ENCODE results near the gene COX6A1.

COX6A1 gene

DNA sequence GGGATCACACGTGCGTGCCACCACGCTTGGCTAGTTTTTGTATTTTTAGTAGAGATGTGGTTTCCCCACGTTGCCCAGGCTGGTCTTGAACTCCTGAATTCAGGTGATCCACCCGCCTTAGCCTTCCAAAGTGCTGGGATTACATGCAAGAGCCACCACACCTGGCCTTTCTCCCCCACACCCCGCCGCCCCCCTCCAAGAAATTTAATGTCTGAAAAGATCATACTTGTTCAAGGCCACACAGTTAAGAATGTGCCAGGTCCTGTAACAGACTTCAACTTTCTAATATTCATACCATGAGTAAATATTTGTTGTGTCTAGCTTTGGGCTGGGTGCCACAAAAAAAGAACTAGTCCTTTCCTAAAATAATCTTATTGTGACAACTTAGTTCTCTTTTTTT lies 17.4 kb downstream of the COX6A1 start:
- Histone ChIP-seq H3K36me3 (ENCODE audit: insufficient read depth, low read length) (peaks cover 46% of the 10 kb centered on the region), H3K9ac (ENCODE audit: low read depth, low read length) (no peak overlapping the region), H3K4me1 (ENCODE audit: control insufficient read depth, insufficient read depth, low read length) (no peaks in the 10 kb centered on the region), H3K9me3 (replicated peaks; ENCODE audit: low read length) (no peaks in the 10 kb centered on the region), H3K27me3 (ENCODE audit: control insufficient read depth, insufficient read depth, low read length) (no peaks in the 10 kb centered on the region), H3K4me2 (ENCODE audit: low read length) (no peak overlapping the region), H3K4me3 (ENCODE audit: low read length) (no peak overlapping the region)

DNA sequence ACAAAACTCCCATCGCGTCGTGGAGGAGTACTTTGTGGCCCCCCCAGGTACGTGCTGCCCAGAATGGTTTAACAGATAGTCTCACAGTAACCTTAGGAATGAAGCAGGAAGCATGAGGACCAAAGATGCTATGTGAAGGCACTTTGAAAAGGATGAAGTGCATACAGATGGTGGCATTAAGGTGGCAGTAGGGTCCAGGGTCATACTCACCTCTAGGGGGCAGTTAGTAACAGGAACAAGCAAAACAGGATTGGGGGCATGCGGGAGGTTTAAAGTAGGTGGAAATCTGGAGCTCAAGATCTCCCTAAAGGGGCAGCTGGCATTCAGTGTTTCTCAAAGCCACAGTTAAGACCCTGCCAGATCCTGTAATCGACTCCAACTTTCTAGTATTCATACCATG lies 19.2 kb downstream of the COX6A1 start:
- Histone ChIP-seq H3K4me3 (ENCODE audit: low read length) (no peak overlapping the region), H3K9me3 (replicated peaks; ENCODE audit: low read length) (no peaks in the 10 kb centered on the region), H3K4me2 (ENCODE audit: low read length) (no peak overlapping the region), H3K36me3 (ENCODE audit: insufficient read depth, low read length) (peaks cover 58% of the 10 kb centered on the region), H3K9ac (ENCODE audit: low read depth, low read length) (no peak overlapping the region), H3K4me1 (ENCODE audit: control insufficient read depth, insufficient read depth, low read length) (no peaks in the 10 kb centered on the region), H3K27me3 (ENCODE audit: control insufficient read depth, insufficient read depth, low read length) (no peaks in the 10 kb centered on the region)

DNA sequence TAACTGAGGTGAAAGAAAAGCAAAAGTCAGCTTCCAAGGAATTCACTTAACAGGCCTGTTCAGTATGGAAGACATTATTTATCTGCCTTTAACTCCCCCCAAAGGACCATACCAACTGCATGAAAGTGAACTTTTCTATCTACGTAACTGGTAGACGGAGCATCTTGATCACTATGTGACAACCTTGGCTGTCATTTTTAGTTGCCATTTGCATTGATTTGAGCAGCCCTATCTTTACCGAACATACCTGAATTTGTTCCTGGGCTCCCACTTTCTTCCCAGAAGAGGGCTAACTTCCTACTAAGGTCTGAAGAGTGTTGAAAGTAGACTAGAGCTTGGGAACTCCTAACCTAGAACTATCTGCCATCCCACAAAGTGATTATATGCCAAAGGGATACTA lies 22.2 kb downstream of the COX6A1 start:
- Histone ChIP-seq H3K36me3 (ENCODE audit: insufficient read depth, low read length) (peaks cover 85% of the 10 kb centered on the region), H3K9me3 (replicated peaks; ENCODE audit: low read length) (no peaks in the 10 kb centered on the region), H3K4me3 (ENCODE audit: low read length) (no peak overlapping the region), H3K9ac (ENCODE audit: low read depth, low read length) (no peak overlapping the region), H3K27me3 (ENCODE audit: control insufficient read depth, insufficient read depth, low read length) (no peaks in the 10 kb centered on the region), H3K4me2 (ENCODE audit: low read length) (no peak overlapping the region), H3K4me1 (ENCODE audit: control insufficient read depth, insufficient read depth, low read length) (no peaks in the 10 kb centered on the region)

DNA sequence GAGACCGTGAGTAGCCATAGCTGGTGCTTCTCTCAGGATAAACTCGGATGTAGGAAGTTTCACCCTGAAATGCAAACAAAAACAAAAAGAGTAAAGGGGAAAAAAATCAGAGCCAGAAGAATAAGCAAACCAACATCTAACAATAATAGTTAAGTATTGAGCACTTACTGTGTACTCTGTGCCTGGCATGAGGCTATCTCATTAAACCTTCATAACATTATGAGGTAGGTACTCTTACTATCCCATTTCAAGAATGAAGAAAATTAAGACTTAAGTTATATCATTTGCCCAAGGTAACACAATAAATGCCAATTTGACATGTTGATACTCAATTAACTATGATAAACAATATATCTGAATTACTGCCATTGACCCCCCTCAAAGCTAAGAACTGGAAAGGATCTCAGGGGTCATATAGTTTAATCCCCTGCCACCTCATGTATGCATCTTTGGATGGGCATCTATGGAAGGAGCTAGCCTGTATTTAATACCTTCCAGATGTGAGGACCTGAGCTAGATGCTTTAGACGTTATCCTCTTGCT lies 24.3 kb downstream of the COX6A1 start:
- H3K4me3 ChIP-seq (ENCODE audit: low read length): no peak overlapping the region
- no peaks in the 10 kb centered on the region for H3K27me3 ChIP-seq (ENCODE audit: control insufficient read depth, insufficient read depth, low read length)
- peaks cover 86% of the 10 kb centered on the region for H3K36me3 ChIP-seq (ENCODE audit: insufficient read depth, low read length)
- peaks cover 2% of the 10 kb centered on the region for H3K4me1 ChIP-seq (ENCODE audit: control insufficient read depth, insufficient read depth, low read length)
- no peaks in the 10 kb centered on the region for H3K9me3 ChIP-seq (replicated peaks; ENCODE audit: low read length)
- H3K9ac ChIP-seq (ENCODE audit: low read depth, low read length): no peak overlapping the region
- no peak overlapping the region for H3K4me2 ChIP-seq (ENCODE audit: low read length)

DNA sequence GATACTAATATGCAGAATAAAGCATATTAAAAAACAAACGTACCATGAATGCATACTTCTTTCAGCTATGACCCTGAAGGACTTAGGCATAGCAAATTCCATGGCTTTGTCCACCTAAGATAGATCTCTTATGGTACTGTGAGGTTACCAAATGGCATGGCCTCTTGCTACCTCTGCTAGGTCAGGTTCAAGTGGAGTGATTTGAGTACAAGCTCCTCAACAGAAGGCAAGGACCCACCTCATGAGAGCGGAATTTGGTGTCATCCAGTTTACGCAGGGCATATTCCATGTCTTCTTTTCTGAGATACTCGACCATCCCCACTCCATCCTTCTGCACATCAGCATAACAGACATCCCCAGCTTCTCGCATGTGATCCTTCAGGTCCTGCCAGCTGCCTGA lies 25.8 kb downstream of the COX6A1 start:
- H3K36me3 ChIP-seq (ENCODE audit: insufficient read depth, low read length): peaks cover 83% of the 10 kb centered on the region
- peaks cover 9% of the 10 kb centered on the region for H3K4me1 ChIP-seq (ENCODE audit: control insufficient read depth, insufficient read depth, low read length)
- H3K4me2 ChIP-seq (ENCODE audit: low read length): no peak overlapping the region
- no peaks in the 10 kb centered on the region for H3K9me3 ChIP-seq (replicated peaks; ENCODE audit: low read length)
- no peak overlapping the region for H3K9ac ChIP-seq (ENCODE audit: low read depth, low read length)
- no peak overlapping the region for H3K4me3 ChIP-seq (ENCODE audit: low read length)
- H3K27me3 ChIP-seq (ENCODE audit: control insufficient read depth, insufficient read depth, low read length): no peaks in the 10 kb centered on the region

DNA sequence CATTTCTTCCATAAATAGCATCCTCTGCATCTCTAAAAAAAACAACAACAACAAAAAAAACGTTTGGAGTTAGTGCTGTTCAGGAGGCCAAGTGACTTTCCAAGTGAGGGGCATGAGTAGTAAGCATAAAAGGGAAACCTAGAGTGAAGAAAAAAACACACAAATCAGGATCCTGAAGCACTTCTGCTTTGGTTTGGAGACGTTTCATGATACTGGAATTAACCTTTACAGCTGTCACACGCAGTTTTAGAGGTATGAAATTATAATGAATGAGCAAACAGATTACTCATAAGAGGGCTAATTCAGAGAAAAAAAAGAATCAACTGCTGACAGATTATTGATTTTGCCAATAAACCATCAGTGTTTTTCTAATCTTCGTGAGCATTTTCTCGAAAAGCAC lies 27.8 kb downstream of the COX6A1 start:
- Histone ChIP-seq H3K9ac (ENCODE audit: low read depth, low read length) (no peak overlapping the region), H3K9me3 (replicated peaks; ENCODE audit: low read length) (no peaks in the 10 kb centered on the region), H3K27me3 (ENCODE audit: control insufficient read depth, insufficient read depth, low read length) (no peaks in the 10 kb centered on the region), H3K4me2 (ENCODE audit: low read length) (no peak overlapping the region), H3K4me1 (ENCODE audit: control insufficient read depth, insufficient read depth, low read length) (peaks cover 9% of the 10 kb centered on the region), H3K4me3 (ENCODE audit: low read length) (no peak overlapping the region), H3K36me3 (ENCODE audit: insufficient read depth, low read length) (peaks cover 66% of the 10 kb centered on the region)

DNA sequence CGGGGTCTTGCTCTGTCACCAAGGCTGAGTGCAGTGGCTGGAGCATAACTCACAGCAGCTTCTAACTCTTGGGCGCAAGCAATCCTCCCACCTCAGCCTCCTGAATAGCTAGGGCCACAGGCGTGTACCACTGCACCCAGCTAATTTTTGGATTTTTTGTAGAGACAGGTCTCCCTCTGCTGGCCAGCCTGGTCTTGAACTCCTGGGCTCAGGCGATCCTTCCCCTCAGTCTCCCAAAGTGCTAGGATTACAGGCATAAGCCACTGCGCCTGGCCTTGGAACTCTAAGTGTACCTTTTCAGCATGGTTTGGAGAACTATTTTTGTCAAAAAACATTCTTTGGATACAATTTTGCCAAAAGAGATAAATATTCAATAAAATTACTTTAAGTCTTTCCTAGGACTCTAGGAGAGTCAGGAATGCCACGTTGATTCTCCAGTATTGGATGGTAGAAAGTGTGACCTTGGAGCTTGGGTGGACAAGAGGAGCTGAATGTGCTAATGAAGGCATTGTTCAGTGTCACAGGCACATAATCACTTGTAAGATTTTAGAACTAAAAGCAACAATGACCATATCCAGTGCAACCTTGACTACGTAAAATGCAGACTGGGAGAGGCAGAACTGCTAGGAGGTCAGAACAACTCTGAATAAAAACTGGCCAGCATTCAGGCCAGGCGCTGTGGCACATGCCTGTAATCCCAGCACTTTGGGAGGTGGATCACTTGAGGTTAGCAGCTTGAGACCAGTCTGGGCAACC lies 28.8 kb downstream of the COX6A1 start:
- Histone ChIP-seq H3K36me3 (ENCODE audit: insufficient read depth, low read length) (peaks cover 56% of the 10 kb centered on the region), H3K4me2 (ENCODE audit: low read length) (no peak overlapping the region), H3K27me3 (ENCODE audit: control insufficient read depth, insufficient read depth, low read length) (no peaks in the 10 kb centered on the region), H3K4me3 (ENCODE audit: low read length) (no peak overlapping the region), H3K9ac (ENCODE audit: low read depth, low read length) (no peak overlapping the region), H3K9me3 (replicated peaks; ENCODE audit: low read length) (no peaks in the 10 kb centered on the region), H3K4me1 (ENCODE audit: control insufficient read depth, insufficient read depth, low read length) (peaks cover 9% of the 10 kb centered on the region)

DNA sequence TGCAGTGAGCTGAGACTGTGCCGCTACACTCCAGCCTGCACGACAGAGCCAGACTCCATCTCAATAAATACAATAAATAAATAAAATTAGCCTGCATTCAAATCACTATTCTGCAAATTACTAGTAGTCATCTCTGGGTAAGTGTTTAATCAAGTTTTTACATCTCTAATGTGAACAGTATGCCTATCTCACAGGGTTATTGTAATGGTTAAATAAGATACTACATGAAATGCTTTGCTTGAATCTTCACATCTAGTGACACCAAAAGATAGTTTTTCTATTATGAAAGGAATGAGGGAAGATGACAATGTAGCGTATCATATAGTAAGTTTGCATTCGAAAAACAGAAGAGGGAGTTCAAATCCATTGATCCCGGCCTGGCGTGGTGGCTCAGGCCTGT lies 29.5 kb downstream of the COX6A1 start:
- H3K4me1 ChIP-seq (ENCODE audit: control insufficient read depth, insufficient read depth, low read length): peaks cover 9% of the 10 kb centered on the region

DNA sequence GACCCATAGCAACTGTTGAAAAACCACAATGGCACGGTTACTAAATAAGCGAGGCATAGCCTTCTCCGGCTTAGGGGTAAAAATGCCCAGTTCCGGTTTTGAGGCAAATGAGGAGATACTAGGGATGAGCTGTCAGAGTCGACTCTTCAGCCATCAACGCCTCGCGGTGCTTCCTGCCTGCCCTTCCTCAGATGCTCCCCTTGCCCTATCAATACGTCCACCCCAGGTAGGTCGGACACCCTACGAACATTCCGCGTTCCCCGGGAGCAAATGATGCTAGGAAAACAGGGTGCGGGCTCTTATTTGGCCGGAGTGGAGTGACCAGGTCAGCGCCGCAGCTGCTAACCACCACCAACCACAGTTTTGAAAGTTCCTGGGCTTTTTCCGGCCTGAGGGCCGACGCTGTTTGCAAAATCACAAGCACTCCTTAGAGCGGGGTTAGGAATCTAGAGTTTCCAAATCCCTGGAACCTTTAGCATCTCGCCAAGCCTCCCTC lies 30.5 kb downstream of the COX6A1 start:
- Histone ChIP-seq H3K4me1 (ENCODE audit: control insufficient read depth, insufficient read depth, low read length) (peaks cover 9% of the 10 kb centered on the region), H3K9ac (ENCODE audit: low read depth, low read length) (peak overlapping the region; percentile 97), H3K27me3 (ENCODE audit: control insufficient read depth, insufficient read depth, low read length) (no peaks in the 10 kb centered on the region), H3K36me3 (ENCODE audit: insufficient read depth, low read length) (peaks cover 41% of the 10 kb centered on the region), H3K9me3 (replicated peaks; ENCODE audit: low read length) (no peaks in the 10 kb centered on the region), H3K4me3 (ENCODE audit: low read length) (peak overlapping the region; percentile 75), H3K4me2 (ENCODE audit: low read length) (peak overlapping the region; percentile 92)

More for the DNA sequence above, 29.5 kb downstream of the COX6A1 start:
- Histone ChIP-seq H3K4me3 (ENCODE audit: low read length) (peak overlapping the region; percentile 75), H3K9me3 (replicated peaks; ENCODE audit: low read length) (no peaks in the 10 kb centered on the region), H3K4me2 (ENCODE audit: low read length) (peak overlapping the region; percentile 92), H3K9ac (ENCODE audit: low read depth, low read length) (no peak overlapping the region), H3K27me3 (ENCODE audit: control insufficient read depth, insufficient read depth, low read length) (no peaks in the 10 kb centered on the region), H3K36me3 (ENCODE audit: insufficient read depth, low read length) (peaks cover 49% of the 10 kb centered on the region)

DNA sequence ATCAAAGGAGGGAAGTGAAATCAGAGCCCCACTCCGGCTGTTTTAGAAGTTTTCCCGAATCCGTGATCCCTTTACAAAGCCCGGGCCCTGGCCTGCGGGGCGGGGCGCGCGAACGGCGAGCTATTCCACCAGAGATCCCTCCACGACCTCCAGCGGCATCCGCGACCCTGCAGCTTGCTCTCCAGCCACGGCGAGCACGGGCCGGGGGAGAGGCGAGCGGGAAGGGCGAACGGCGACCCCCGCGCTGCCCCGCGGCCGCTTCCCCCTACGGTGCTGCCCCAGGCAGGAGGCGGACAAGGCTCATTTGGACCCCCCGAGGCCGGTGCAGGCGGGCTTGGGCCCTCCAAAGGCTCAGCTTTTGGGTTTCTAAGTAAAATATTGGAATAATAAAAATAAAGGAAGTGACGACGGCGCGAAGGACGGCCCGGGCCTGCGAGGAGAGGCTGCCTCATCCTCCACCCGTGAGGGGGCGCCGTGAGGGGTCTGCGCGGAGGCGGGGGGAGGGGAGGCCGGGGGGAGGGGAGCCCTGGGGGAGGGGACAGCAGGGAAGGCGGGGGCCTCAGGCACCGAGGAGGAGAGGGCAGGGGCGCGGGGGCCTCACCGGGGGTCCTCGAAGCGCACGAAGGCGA lies 31.0 kb downstream of the COX6A1 start:
- peaks cover 12% of the 10 kb centered on the region for H3K4me1 ChIP-seq (ENCODE audit: control insufficient read depth, insufficient read depth, low read length)
- H3K9ac ChIP-seq (ENCODE audit: low read depth, low read length): peak overlapping the region; percentile 97
- no peaks in the 10 kb centered on the region for H3K9me3 ChIP-seq (replicated peaks; ENCODE audit: low read length)
- peaks cover 35% of the 10 kb centered on the region for H3K36me3 ChIP-seq (ENCODE audit: insufficient read depth, low read length)
- peak overlapping the region; percentile 75 for H3K4me3 ChIP-seq (ENCODE audit: low read length)
- H3K27me3 ChIP-seq (ENCODE audit: control insufficient read depth, insufficient read depth, low read length): no peaks in the 10 kb centered on the region
- peak overlapping the region; percentile 92 for H3K4me2 ChIP-seq (ENCODE audit: low read length)

DNA sequence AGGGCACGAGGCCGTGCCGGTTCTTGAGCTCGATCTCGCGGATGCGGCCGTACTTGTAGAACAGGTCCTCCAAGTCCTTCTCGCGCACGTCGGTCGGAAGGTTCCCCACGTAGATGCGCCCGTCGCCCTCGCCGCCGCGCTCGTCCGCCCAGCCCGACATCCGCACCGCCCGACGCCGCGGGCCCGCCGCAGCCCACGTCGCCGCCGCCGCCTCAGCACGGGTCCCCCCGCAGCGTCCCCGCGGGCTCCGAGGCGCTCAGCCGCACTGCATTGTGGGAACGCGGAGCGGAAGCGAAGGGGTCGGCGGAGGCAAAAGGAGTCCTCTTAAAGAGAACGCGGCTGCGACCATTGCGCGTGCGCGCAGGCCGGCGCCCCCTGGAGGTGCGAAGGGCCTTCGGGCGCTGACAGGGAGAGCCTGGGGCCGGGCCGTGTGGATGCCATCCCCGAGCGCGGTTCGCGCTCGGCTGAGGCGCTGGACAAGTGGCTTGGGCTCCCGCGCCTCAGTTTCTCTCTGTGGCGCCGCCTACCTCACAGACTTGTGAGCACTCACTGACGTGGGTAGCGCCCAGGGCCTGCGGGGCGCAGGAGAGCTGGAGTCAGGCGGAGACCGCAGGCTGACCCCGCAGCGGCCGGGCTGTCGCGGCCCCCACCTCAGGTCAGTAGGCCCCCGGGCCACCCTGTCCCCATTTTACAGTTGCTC lies 31.7 kb downstream of the COX6A1 start, which contains the start of gene SRSF9:
Gene SRSF9, minus strand, starts transcription at position 299 of the 700 bp plus-strand sequence. Its CDS starts 139 bp downstream, at position 160.
- H3K4me3 ChIP-seq (ENCODE audit: low read length): peak within 1 kb of the TSS; percentile 75
- H3K4me1 ChIP-seq (ENCODE audit: control insufficient read depth, insufficient read depth, low read length): peaks cover 18% of the 10 kb centered on the region
- peak within 1 kb of the TSS; percentile 97 for H3K9ac ChIP-seq (ENCODE audit: low read depth, low read length)
- H3K36me3 ChIP-seq (ENCODE audit: insufficient read depth, low read length): peaks cover 28% of the 10 kb centered on the region
- H3K9me3 ChIP-seq (replicated peaks; ENCODE audit: low read length): no peaks in the 10 kb centered on the region
- H3K4me2 ChIP-seq (ENCODE audit: low read length): peak within 1 kb of the TSS; percentile 92
- H3K27me3 ChIP-seq (ENCODE audit: control insufficient read depth, insufficient read depth, low read length): no peaks in the 10 kb centered on the region

All from skeletal muscle satellite cell (primary cell).